Lung (tissue), 12 donors: ENCODE data around the gene ANKRD44. TPM values are rescaled to one million over a fixed set of nuclear protein-coding genes. Genes with fewer than 3 reads are reported as not detected.

ENCODE experiments used
- ATAC-seq: fragments of 200-7000 bp; cut with Tn5 transposase; one replicate; pipeline ENCODE4 v1.9.1; 2020; ENCODE audit warnings: moderate number of reproducible peaks; ENCODE audit not compliant: insufficient read depth, low FRiP score
- DNase-seq, 3 donors: peaks; one replicate each; pipeline ENCODE4 v3.0.0-alpha.2; 2013 to 2017
- H3K27ac ChIP-seq, 2 donors: one replicate each; pipeline ENCODE4 v1.5.1; 2013; ENCODE audit warnings: mild to moderate bottlenecking in 2 of 2, moderate library complexity in 2 of 2, control low read depth in 1 of 2, inconsistent platforms in 1 of 2, low read depth in 1 of 2, low read length in 1 of 2
- H3K27me3 ChIP-seq, 3 donors: one replicate each; pipeline ENCODE4 v1.5.1; 2013; ENCODE audit warnings: low read length in 2 of 3; ENCODE audit not compliant: control insufficient read depth in 3 of 3, insufficient read depth in 3 of 3
- H3K36me3 ChIP-seq, 4 donors: one replicate each; pipeline ENCODE4 v1.5.1; 2013; ENCODE audit warnings: low read length in 4 of 4, mild to moderate bottlenecking in 1 of 4, moderate library complexity in 1 of 4; ENCODE audit not compliant: control insufficient read depth in 4 of 4, insufficient read depth in 4 of 4
- H3K4me1 ChIP-seq, 5 donors: one replicate each; pipeline ENCODE4 v1.5.1; 2013; ENCODE audit warnings: low read length in 5 of 5, mild to moderate bottlenecking in 2 of 5, moderate library complexity in 1 of 5; ENCODE audit not compliant: control insufficient read depth in 5 of 5, insufficient read depth in 5 of 5
- H3K4me3 ChIP-seq: one replicate; pipeline ENCODE4 v1.5.1; 2013; ENCODE audit warnings: mild to moderate bottlenecking, control low read depth, moderate library complexity
- H3K9ac ChIP-seq, 2 donors: one replicate each; pipeline ENCODE4 v1.5.1; 2013; ENCODE audit warnings: low read length in 2 of 2, control low read depth in 1 of 2; ENCODE audit not compliant: insufficient read depth in 1 of 2
- H3K9me3 ChIP-seq, 4 donors: one replicate each; pipeline ENCODE4 v1.5.1; 2013; ENCODE audit warnings: low read length in 3 of 4, mild to moderate bottlenecking in 1 of 4, moderate library complexity in 1 of 4; ENCODE audit not compliant: control insufficient read depth in 4 of 4, insufficient read depth in 3 of 4
- CTCF ChIP-seq: IDR thresholded peaks from 2 replicates; pipeline ENCODE4 v1.5.1; 2012; ENCODE audit warnings: mild to moderate bottlenecking; ENCODE audit errors: control extremely low read depth, extremely low read depth
- WGBS, 2 donors: extraction: QIAGEN DNeasy Blood & Tissue Kit; methylation state at CpG; one replicate each; pipeline ENCODE4 v1.1.7; 2013; 5-methylcytosine and 5-hydroxymethylcytosine counted together
- polyA plus RNA-seq, 2 donors: library from polyadenylated mRNA; stranded (reverse); fragments of 200-250 nt; gene quantifications; one replicate each; pipeline ENCODE4 v1.2.1, GENCODE V29; 2013
- total RNA-seq, 2 donors: library from RNA; depleted of rRNA in 1 of 2; stranded (reverse); fragments of >200 nt in 1 of 2; gene quantifications; one replicate each; pipeline ENCODE4 v1.2.1, GENCODE V29; 2014 to 2021
- donor health status: control.
- donor health status: control.
- donor health status: Bipolar disorder and iron deficiency.
- donor health status: healthy.
- donor health status: DM: yes; HTN: yes; CAD: no.

The ANKRD44 gene
- total and polyA plus RNA-seq, 4 donors, result 7.1 to 73.8 (median 20.3) TPM

- H3K4me1 ChIP-seq, result peaks cover 5 to 27% (median 9%) of the 10 kb centered on the region in 5 donors
These were observed 94.7 kb downstream of the ANKRD44 start for GRCh38 chr2:197215748-197216360.

GRCh38 chr2:197212344-197213262, 98.0 kb downstream of the ANKRD44 start:
- peaks cover 5 to 32% (median 14%) of the 10 kb centered on the region in 5 donors for H3K4me1 ChIP-seq
- ATAC-seq (no peak), DNase-seq (peak in 2 of 3 donors; percentile 45 to 70)
- no peak for TF ChIP-seq CTCF
- H3K9me3 ChIP-seq, result no peaks in the 10 kb centered on the region
- H3K27me3 ChIP-seq, result no peaks in the 10 kb centered on the region
- H3K4me3 ChIP-seq, result no peak overlapping the region
- WGBS, 2 donors, result 41 to 43% methylated on average over 8 of the region's 8 CpGs
- H3K27ac ChIP-seq, result peak overlapping the region in 1 of 2 donors; percentile 54
- no peak overlapping the region for H3K9ac ChIP-seq
- no peaks in the 10 kb centered on the region for H3K36me3 ChIP-seq

More at GRCh38 chr2:197215748-197216360, 94.7 kb downstream of the ANKRD44 start:
- Histone ChIP-seq H3K27ac (peak overlapping the region in 1 of 2 donors; percentile 38), H3K27me3 (no peaks in the 10 kb centered on the region), H3K4me3 (no peak overlapping the region), H3K9me3 (no peaks in the 10 kb centered on the region), H3K36me3 (no peaks in the 10 kb centered on the region), H3K9ac (no peak overlapping the region)
- DNase-seq (no peak), ATAC-seq (no peak)
- no peak for TF ChIP-seq CTCF
- WGBS, 2 donors, result 29 to 60% methylated on average over 3 of the region's 3 CpGs

- Histone ChIP-seq H3K9me3 (no peaks in the 10 kb centered on the region), H3K27me3 (no peaks in the 10 kb centered on the region), H3K27ac (peak overlapping the region in 1 of 2 donors; percentile 8), H3K4me3 (no peak overlapping the region), H3K4me1 (peaks cover 5 to 26% (median 14%) of the 10 kb centered on the region in 5 donors), H3K9ac (no peak overlapping the region), H3K36me3 (no peaks in the 10 kb centered on the region)
- DNase-seq, result no peak
- ATAC-seq, result no peak
- 66 to 79% methylated on average over 4 of the region's 4 CpGs for WGBS, 2 donors
- no peak for TF ChIP-seq CTCF
These were observed 98.7 kb downstream of the ANKRD44 start for GRCh38 chr2:197211881-197212342.
